22Rv1 (cell line): ENCODE results near the gene DUOX2.
"Not testable (repeated sequence)": the region's sequence is repeated elsewhere in the genome, so short reads cannot be mapped to it uniquely, and the experiment has no call there.

Experiments used
- H3K27ac ChIP-seq: fragments of 450-650 bp; 2 replicates; pipeline ENCODE4 v1.5.1; 2017
- CTCF ChIP-seq: fragments of 450-650 bp; IDR thresholded peaks from 2 replicates; pipeline ENCODE4 v1.5.1; 2017; ENCODE audit warnings: mild to moderate bottlenecking
- ZFX ChIP-seq: fragments of 450-650 bp; IDR thresholded peaks from 2 replicates; pipeline ENCODE4 v1.6.1; 2017; ENCODE audit warnings: antibody characterized with exemption, borderline replicate concordance

Gene DUOX2

GRCh38 chr15:45050587-45050986 lies 63.4 kb downstream of the DUOX2 start:
- TF ChIP-seq ZFX, result no peak
- no peak overlapping the region for H3K27ac ChIP-seq

GRCh38 chr15:45048794-45049631 lies 65.0 kb downstream of the DUOX2 start:
- H3K27ac ChIP-seq, result no peak overlapping the region
- TF ChIP-seq ZFX, result no peak
- no peak for TF ChIP-seq CTCF

- H3K27ac ChIP-seq, result not testable (repeated sequence)
Observed at GRCh38 chr15:45048449-45048793, 65.6 kb downstream of the DUOX2 start.

GRCh38 chr15:45044270-45044669 lies 69.7 kb downstream of the DUOX2 start:
- H3K27ac ChIP-seq, result not testable (repeated sequence)

GRCh38 chr15:45042859-45043258 lies 71.1 kb downstream of the DUOX2 start:
- H3K27ac ChIP-seq, result not testable (repeated sequence)
